ENCODE measurements around the gene KCNJ16.

GRCh38 chr17:70161519-70161918 is 86.5 kb downstream of the KCNJ16 start:
- TF ChIP-seq, protein P1, sequence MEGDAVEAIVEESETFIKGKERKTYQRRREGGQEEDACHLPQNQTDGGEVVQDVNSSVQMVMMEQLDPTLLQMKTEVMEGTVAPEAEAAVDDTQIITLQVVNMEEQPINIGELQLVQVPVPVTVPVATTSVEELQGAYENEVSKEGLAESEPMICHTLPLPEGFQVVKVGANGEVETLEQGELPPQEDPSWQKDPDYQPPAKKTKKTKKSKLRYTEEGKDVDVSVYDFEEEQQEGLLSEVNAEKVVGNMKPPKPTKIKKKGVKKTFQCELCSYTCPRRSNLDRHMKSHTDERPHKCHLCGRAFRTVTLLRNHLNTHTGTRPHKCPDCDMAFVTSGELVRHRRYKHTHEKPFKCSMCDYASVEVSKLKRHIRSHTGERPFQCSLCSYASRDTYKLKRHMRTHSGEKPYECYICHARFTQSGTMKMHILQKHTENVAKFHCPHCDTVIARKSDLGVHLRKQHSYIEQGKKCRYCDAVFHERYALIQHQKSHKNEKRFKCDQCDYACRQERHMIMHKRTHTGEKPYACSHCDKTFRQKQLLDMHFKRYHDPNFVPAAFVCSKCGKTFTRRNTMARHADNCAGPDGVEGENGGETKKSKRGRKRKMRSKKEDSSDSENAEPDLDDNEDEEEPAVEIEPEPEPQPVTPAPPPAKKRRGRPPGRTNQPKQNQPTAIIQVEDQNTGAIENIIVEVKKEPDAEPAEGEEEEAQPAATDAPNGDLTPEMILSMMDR (IDR thresholded peaks at IDR 0.05 in 2 of 3, conservative IDR thresholded peaks at IDR 0.05 in 1 of 3; ENCODE audit: insufficient read depth in 2 of 3, low read depth in 1 of 3, low read length in 3 of 3): no peak
- TF ChIP-seq EZH2 (IDR thresholded peaks at IDR 0.05; ENCODE audit: borderline replicate concordance, low read depth, low read length): no peak
- TF ChIP-seq SMAD1 (IDR thresholded peaks at IDR 0.05; ENCODE audit: low read depth, low read length, partially characterized antibody): no peak
- no peak for TF ChIP-seq BRCA1 (IDR thresholded peaks at IDR 0.05)
- no peak for TF ChIP-seq BRCA1 (CRISPR knock-in tag; IDR thresholded peaks at IDR 0.05)
- no peak for TF ChIP-seq ZBED1 (IDR thresholded peaks at IDR 0.05)
- no peak for TF ChIP-seq PCBP1 (IDR thresholded peaks at IDR 0.05; ENCODE audit: low read depth, low read length, poor library complexity, severe bottlenecking)
- TF ChIP-seq ZEB2 (IDR thresholded peaks at IDR 0.05): no peak
- TF ChIP-seq ESRRA (IDR thresholded peaks at IDR 0.05; ENCODE audit: borderline replicate concordance, low read depth): no peak
